Ovary (tissue), 9 donors: Measurements from ENCODE around the gene SCAMP5. TPM values are rescaled to one million over a fixed set of nuclear protein-coding genes. Genes with fewer than 3 reads are reported as not detected.
A peak's percentile ranks its signal among the peaks of the same experiment; 100 is the strongest.

Experiments
- DNase-seq, 5 donors: peaks; one replicate each; pipeline ENCODE4 v3.0.0-alpha.2; 2019 to 2020
- H3K27ac ChIP-seq, 2 donors: fragments of 200-600 bp; one replicate each; pipeline versions ENCODE4 v1.5.1 to v1.8.0; 2019 to 2022
- H3K27me3 ChIP-seq: fragments of 200-600 bp; one replicate; pipeline ENCODE4 v1.8.0; 2022
- H3K36me3 ChIP-seq: fragments of 200-600 bp; sonication (generic); one replicate; pipeline ENCODE4 v1.5.1; 2019
- H3K4me1 ChIP-seq: one replicate; pipeline ENCODE4 v1.8.1; 2013; ENCODE audit warnings: mild to moderate bottlenecking, moderate library complexity; ENCODE audit not compliant: insufficient read depth
- H3K4me3 ChIP-seq: fragments of 200-600 bp; sonication (generic); one replicate; pipeline ENCODE4 v1.5.1; 2017
- H3K9me3 ChIP-seq, 2 donors: fragments of 200-600 bp in 1 of 2; sonication (generic) in 1 of 2; one replicate each; pipeline versions ENCODE4 v1.5.1 to v1.8.1; 2013 to 2019; ENCODE audit warnings: mild to moderate bottlenecking in 1 of 2, moderate library complexity in 1 of 2
- EP300 ChIP-seq: sonication (generic); formaldehyde crosslinking; IDR thresholded peaks from one replicate; pipeline ENCODE4 v1.6.1; 2017; ENCODE audit warnings: antibody characterized with exemption
- POLR2A ChIP-seq: fragments of 450-650 bp; IDR thresholded peaks from one replicate; pipeline ENCODE4 v1.6.1; 2017; ENCODE audit warnings: antibody characterized with exemption, mild to moderate bottlenecking, moderate library complexity
- WGBS, 3 donors: extraction: QIAGEN DNeasy Blood & Tissue Kit in 1 of 3; methylation state at CpG; one replicate each; pipeline versions ENCODE4 v1.1.5 to v1.1.7; 2013 to 2017; 5-methylcytosine and 5-hydroxymethylcytosine counted together
- intact Hi-C, 4 donors: fragments of 100-400 bp; cut with DNase I; formaldehyde crosslinking; loops; one replicate each; pipeline versions ENCODE4 v1.11.0 to v1.15.1; 2022 to 2023
- polyA plus RNA-seq, 2 donors: library from polyadenylated mRNA; stranded (reverse); fragments of 200-250 nt in 1 of 2; fragments of 350-450 nt in 1 of 2; fragmentation: Illumina TruSeq in 1 of 2; extraction: RNeasy Lipid Tissue Mini Kit (QIAGEN cat#74804) in 1 of 2; gene quantifications; one replicate each; pipeline ENCODE4 v1.2.3, GENCODE V29; 2013 to 2014
- total RNA-seq, 7 donors: library from RNA; depleted of rRNA in 2 of 7; stranded (reverse); fragments of >200 nt in 2 of 7; fragmentation: NEBNext Ultra II Directional in 3 of 7; extraction: Animal tissue kit (Norgen Biotek cat#: 25700) in 3 of 7; gene quantifications; one replicate each; pipeline versions ENCODE4 v1.1.0 to v1.2.4, GENCODE V29; 2016 to 2023
- TF ChIP-seq, protein P1 (sequence below), 3 donors: fragments of 450-650 bp in 2 of 3; fragments of 200-600 bp in 1 of 3; IDR thresholded peaks; one replicate each; pipeline versions ENCODE4 v1.5.1 to v1.8.0; 2016 to 2022; ENCODE audit warnings: antibody characterized with exemption in 3 of 3, mild to moderate bottlenecking in 1 of 3
- donor health status: DM: no; HTN: no; CAD: no; lungs with moderate emphysema.
- donor health status: DM: no; HTN: no; CAD: no.
- donor health status: Bipolar disorder and iron deficiency.
- donor health status: DM: yes; HTN: yes; CAD: no.
- donor health status: DM: no; HTN: no; CAD: no.
- donor health status: DM: yes; HTN: yes; CAD: no.

Gene SCAMP5
- total and polyA plus RNA-seq, 9 donors: 2.6 to 17.8 (median 5.7) TPM

GRCh38 chr15:75022783-75023180, 27.4 kb downstream of the SCAMP5 start:
- Histone ChIP-seq H3K4me3 (no peak overlapping the region), H3K9me3 (no peaks in the 10 kb centered on the region), H3K4me1 (no peaks in the 10 kb centered on the region), H3K36me3 (no peaks in the 10 kb centered on the region), H3K27me3 (no peaks in the 10 kb centered on the region), H3K27ac (no peak overlapping the region)
- 96 to 98% (median 98%) methylated on average over 2 of the region's 2 CpGs for WGBS, 3 donors
- intact Hi-C loops: loop anchor here in 2 of 4 donors (5.0 to 10.0 kb wide), 2 partner anchors 65 to 282 kb away; partner anchors contain the start of gene RPP25 (in 1 of the 2)
- TF ChIP-seq EP300: no peak
- DNase-seq: no peak

DNA sequence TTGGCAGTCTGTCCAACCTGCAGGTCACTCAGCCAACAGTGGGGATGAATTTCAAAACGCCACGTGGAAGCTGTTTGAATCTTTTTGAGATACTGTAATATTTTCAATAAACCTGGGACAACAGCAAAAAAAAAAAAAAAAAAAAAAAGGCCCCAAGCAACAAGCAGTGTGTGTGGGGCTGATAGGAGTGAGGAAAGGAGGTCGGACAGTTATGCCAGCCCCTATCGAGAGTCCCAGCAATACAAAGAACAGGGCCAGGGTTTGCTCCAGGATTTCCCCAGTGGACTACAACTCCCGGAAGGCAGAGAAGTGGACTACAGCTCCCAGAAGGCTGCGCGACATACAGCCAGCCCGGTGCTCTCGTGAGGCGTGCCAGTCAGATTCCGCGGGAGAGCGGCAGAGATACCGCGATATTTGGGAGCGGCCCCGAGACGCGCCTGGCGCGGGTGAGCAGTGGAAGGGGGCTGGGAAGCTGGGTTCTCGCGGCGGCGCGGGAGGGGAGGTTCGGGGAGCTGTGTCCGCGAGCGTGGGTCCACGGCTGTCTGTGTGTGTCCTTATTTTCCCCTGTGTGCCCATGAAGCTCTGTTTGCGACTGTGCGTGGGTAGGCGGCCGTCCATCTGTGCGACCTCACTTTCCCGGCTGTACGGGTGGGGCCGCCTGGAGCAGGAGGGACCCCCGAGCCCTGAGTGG, 28.0 kb downstream of the SCAMP5 start, which contains the start of gene PPCDC:
Gene PPCDC, plus strand, starts transcription at position 410 of the 691 bp plus-strand sequence. CDS start 4,729 bp downstream, outside the sequence.
- TF ChIP-seq, protein P1, sequence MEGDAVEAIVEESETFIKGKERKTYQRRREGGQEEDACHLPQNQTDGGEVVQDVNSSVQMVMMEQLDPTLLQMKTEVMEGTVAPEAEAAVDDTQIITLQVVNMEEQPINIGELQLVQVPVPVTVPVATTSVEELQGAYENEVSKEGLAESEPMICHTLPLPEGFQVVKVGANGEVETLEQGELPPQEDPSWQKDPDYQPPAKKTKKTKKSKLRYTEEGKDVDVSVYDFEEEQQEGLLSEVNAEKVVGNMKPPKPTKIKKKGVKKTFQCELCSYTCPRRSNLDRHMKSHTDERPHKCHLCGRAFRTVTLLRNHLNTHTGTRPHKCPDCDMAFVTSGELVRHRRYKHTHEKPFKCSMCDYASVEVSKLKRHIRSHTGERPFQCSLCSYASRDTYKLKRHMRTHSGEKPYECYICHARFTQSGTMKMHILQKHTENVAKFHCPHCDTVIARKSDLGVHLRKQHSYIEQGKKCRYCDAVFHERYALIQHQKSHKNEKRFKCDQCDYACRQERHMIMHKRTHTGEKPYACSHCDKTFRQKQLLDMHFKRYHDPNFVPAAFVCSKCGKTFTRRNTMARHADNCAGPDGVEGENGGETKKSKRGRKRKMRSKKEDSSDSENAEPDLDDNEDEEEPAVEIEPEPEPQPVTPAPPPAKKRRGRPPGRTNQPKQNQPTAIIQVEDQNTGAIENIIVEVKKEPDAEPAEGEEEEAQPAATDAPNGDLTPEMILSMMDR (IDR thresholded peaks at IDR 0.05): no peak
- TF ChIP-seq EP300: no peak
- peak; percentile 69 for TF ChIP-seq POLR2A

DNA sequence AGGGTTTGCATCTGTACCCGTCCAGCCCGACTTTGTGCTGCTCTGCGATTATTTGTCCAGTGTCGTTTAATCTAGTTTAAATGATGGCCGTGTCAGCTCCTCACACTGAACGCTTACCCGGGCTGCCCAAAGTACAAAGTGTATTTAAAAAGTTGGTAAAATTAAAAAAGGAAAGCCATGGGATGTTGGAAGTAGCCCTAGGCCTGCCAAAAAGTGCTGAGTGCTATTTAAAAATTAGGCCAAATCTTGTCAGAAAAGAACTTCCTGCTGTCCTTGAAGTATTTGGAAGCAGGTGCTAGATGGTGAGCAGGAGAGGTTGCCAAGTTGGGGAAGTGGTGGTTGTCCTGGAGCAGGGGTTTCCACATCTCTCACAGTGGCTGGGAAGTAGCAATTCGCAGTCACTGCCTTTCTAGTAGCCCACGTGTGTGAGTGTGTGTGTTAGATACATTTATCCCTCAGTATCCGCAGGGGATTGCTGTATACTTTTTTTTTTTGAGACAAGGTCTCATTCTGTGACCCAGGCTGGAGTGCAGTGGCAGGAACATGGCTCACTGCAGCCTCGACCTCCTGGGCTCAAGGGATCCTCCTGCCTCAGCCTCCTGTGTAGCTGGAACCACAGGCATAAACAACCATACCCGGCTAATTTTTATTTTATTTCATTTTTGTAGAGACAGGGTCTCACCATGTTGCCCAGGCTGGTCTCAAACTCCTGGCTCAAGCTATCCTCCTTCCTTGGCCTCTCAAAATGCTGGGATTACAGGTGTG, 28.7 kb downstream of the SCAMP5 start:
- TF ChIP-seq EP300: no peak
- no peak for TF ChIP-seq POLR2A
- TF ChIP-seq, protein P1 (IDR thresholded peaks at IDR 0.05): no peak
- Histone ChIP-seq H3K27me3 (no peaks in the 10 kb centered on the region), H3K4me3 (peak overlapping the region; percentile 75), H3K27ac (peak overlapping the region; percentile 73 to 83), H3K4me1 (no peaks in the 10 kb centered on the region), H3K9me3 (no peaks in the 10 kb centered on the region), H3K36me3 (no peaks in the 10 kb centered on the region)
- WGBS, 3 donors: 8 to 11% (median 10%) methylated on average over 12 of the region's 12 CpGs
- DNase-seq: peak in 2 of 5 donors; percentile 40 to 45
- intact Hi-C loops: loop anchor here in 2 of 4 donors (5.0 to 10.0 kb wide), 2 partner anchors 67 to 281 kb away; partner anchors contain the start of gene RPP25 (in 1 of the 2)

More for the DNA sequence above, 28.0 kb downstream of the SCAMP5 start, which contains the start of gene PPCDC:
- Histone ChIP-seq H3K9me3 (no peaks in the 10 kb centered on the region), H3K27ac (peak within 1 kb of the TSS; percentile 73 to 83), H3K27me3 (no peaks in the 10 kb centered on the region), H3K4me3 (peak within 1 kb of the TSS; percentile 75), H3K4me1 (no peaks in the 10 kb centered on the region), H3K36me3 (no peaks in the 10 kb centered on the region)
- WGBS, 3 donors: 2% methylated on average over 40 of the region's 40 CpGs
- intact Hi-C loops: loop anchor here in 2 of 4 donors (5.0 to 10.0 kb wide), 2 partner anchors 66 to 281 kb away; partner anchors contain the start of gene RPP25 (in 1 of the 2)
- peak; percentile 96 to 97 (median 97) for DNase-seq

- intact Hi-C loops: loop anchor here in 1 of 4 donors (10.0 kb wide), 1 partner anchor 280 kb away; no protein-coding TSS in a partner anchor
- WGBS, 3 donors: 67 to 68% (median 68%) methylated on average over 3 of the region's 3 CpGs
- Histone ChIP-seq H3K27me3 (no peaks in the 10 kb centered on the region), H3K4me3 (no peak overlapping the region), H3K36me3 (no peaks in the 10 kb centered on the region), H3K4me1 (peaks cover 7% of the 10 kb centered on the region), H3K27ac (no peak overlapping the region), H3K9me3 (no peaks in the 10 kb centered on the region)
- DNase-seq: no peak
- TF ChIP-seq, protein P1 (IDR thresholded peaks at IDR 0.05): no peak
- no peak for TF ChIP-seq EP300
- no peak for TF ChIP-seq POLR2A
Measured at GRCh38 chr15:75025107-75025506, 29.7 kb downstream of the SCAMP5 start.
